AG09309 (cell line): ENCODE results near the gene ST6GAL1.
"Not testable (repeated sequence)": the region's sequence is repeated elsewhere in the genome, so short reads cannot be mapped to it uniquely, and the experiment has no call there.

Source experiments
- DNase-seq: peaks from one replicate; pipeline ENCODE4 v3.0.0-alpha.2; 2010; ENCODE audit warnings: low read depth
- H3K4me3 ChIP-seq: 2 replicates; pipeline ENCODE4 v1.5.1; 2011; ENCODE audit warnings: mild to moderate bottlenecking, low read depth, low read length, moderate library complexity; ENCODE audit not compliant: control insufficient read depth
- TF ChIP-seq, protein P1 (sequence below): IDR thresholded peaks from 2 replicates; pipeline ENCODE4 v1.5.1; 2011; ENCODE audit warnings: mild to moderate bottlenecking, low read depth, low read length, inconsistent platforms; ENCODE audit not compliant: insufficient read depth, control insufficient read depth; ENCODE audit errors: missing control alignments

ST6GAL1 gene

DNA sequence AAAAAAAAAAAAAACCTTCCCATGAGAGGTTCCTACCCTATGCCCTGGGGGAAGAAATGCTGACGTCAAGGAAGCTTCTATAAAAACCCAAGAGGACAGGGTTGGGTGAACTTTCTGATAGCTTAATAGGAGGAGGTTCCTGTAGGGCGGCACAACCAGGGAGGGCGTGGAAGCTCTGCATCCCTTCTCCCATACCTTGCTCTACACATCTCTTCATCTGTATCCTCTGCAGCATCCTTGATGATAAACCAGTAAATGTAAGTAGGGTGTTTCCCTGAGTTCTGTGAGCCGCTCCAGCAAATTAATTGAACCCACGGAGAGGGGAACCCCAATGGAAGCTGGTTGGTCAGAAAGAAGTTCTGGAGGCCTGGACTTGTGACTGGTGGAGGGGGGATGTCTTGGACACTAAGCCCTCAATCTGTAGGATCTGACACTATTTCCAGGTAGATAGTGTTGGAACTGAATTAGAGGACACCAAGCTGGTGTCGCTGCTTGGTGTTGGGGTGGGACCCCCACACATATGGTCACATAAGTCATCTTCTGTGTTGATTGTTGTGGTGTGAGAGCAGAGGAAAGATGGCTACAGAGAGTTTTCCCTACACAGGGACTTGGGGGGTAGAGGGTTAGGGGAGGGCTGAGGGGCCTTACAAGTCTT, 91.5 kb downstream of the ST6GAL1 start:
- H3K4me3 ChIP-seq: no peak overlapping the region
- DNase-seq: no peak
- TF ChIP-seq, protein P1, sequence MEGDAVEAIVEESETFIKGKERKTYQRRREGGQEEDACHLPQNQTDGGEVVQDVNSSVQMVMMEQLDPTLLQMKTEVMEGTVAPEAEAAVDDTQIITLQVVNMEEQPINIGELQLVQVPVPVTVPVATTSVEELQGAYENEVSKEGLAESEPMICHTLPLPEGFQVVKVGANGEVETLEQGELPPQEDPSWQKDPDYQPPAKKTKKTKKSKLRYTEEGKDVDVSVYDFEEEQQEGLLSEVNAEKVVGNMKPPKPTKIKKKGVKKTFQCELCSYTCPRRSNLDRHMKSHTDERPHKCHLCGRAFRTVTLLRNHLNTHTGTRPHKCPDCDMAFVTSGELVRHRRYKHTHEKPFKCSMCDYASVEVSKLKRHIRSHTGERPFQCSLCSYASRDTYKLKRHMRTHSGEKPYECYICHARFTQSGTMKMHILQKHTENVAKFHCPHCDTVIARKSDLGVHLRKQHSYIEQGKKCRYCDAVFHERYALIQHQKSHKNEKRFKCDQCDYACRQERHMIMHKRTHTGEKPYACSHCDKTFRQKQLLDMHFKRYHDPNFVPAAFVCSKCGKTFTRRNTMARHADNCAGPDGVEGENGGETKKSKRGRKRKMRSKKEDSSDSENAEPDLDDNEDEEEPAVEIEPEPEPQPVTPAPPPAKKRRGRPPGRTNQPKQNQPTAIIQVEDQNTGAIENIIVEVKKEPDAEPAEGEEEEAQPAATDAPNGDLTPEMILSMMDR: no peak

DNA sequence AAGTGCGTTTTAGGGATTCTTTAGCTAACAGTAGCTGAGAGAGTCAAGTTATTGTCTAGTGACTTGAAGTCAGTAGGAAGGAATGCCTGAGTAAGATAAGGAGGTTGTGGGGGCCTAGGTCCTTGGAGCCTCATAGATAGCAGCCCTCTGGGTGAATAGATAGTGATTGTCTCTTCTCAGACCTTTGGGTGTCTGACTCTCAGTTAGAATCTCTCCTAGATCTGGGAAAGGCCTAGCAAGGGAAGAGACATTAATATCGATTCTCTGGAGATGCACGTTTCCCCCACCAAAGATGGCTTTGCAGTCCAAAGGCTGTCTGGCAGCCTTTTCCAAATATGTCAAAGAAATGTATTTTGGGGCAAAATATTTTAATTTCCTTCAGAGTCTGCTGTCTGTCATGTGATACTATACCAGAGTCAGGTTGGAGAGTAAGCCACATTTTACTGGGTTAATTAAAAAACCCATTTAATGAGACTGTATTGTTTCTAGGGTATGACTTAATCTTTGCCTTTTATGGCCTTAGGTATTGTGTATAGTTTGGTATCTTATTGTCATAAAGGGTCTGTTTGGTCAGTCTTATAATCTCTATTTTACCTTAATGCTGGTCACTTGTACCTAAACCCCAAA, 92.2 kb downstream of the ST6GAL1 start:
- TF ChIP-seq, protein P1: no peak
- no peak for DNase-seq
- no peak overlapping the region for H3K4me3 ChIP-seq

DNA sequence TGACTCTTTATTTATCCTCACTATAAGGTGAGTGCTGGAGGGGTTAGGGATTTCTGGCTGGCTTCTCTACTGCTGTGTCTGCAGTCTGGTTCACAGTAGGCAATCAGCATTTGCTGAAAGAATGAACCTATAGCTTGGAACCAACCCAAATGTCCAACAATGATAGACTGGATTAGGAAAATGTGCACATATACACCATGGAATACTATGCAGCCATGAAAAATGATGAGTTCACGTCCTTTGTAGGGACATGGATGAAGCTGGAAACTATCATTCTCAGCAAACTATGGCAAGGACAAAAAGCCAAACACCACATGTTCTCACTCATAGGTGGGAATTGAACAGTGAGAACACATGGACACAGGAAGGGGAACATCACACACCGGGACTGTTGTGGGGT, 93.0 kb downstream of the ST6GAL1 start:
- H3K4me3 ChIP-seq, DNase-seq: not testable (repeated sequence)

DNA sequence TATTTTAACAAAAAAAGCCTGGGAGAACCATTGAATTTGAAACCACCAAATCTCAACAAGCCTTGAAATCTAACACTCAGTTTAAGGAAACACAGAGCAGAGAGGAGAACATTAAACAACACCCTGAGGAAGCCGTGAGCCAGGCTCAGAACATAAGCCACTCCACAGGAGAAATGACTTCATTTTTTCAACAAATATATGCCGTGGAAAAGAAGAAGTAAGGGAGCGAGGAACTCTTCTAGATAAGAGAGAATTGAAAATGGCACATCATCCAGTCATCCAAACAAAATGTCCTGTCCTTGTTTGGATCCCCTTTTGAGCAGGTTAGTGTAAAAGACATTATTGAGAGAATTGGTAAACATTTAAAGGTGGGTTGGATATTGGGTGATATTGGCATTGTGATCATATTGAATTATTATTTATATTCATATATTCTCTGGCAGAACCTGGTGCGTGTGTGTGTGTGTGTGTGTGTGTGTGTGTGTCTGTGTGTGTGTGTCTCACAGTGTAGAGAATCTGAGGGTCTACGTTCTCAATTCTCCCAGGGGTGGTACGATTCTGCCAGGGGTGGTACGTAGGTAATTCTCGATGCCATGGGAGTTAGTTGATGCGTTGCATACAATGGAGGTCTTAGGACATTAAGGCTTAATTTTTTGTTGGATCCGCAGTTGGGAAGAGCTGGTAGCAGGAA, 94.4 kb downstream of the ST6GAL1 start:
- H3K4me3 ChIP-seq: no peak overlapping the region
- DNase-seq: no peak
- TF ChIP-seq, protein P1: no peak

DNA sequence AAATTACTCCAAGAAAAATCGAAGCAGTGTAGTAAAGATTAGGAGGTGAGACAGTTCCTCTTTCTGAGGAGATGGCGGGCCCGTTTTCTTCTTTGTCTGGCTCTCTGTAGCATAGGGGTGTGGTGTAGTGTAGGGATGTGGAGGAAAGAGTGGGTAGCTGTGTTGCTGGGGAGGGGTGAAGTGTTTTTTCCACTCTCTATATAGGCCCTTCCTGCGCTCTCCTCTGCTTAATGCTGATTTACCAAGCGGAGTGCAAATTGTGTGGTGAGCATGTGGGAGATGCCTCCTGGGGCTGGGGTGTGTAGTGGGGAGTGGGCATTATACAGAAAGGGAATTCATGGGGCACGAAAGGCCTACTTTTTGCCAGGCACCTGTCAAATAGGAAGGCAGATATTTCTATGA, 94.9 kb downstream of the ST6GAL1 start:
- H3K4me3 ChIP-seq: no peak overlapping the region
- TF ChIP-seq, protein P1: no peak
- no peak for DNase-seq

DNA sequence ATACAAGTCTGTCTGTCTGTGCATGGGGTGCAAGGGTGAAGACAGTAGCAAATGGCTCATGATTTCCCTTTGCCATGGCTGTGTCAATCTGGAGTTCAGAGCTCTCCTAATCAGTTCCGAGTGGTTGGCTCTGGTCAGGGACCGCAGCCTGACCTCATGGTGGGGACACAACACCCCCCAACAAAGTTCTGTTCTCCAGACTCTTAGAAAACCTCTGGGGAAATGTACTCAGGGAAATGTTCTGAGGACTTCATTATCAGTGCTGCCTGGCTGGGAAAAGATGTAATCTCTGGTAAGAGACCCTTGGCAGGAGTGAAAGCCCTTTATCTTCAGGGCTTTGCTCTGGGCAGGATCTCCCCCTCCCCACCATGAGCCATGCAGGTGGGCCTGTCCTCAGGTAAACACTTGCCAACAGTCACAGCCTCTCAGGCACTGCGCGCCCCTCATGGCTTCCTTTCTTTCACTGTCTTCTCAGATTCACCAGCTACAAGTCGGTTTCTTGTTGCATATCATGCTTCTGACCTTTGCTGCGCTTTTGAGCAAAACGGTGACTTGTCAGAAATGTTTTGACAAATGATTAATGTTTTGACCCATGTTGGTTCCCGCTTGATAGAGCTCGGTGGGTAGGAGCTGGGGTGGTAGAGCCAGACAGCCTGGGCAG, 95.5 kb downstream of the ST6GAL1 start:
- H3K4me3 ChIP-seq: no peak overlapping the region

More for the DNA sequence above, 95.5 kb downstream of the ST6GAL1 start:
- DNase-seq: no peak
- TF ChIP-seq, protein P1: no peak
